HG02981 (cell line): ENCODE results near the gene FTCD.
"Not testable (repeated sequence)": the region's sequence is repeated elsewhere in the genome, so short reads cannot be mapped to it uniquely, and the experiment has no call there.

Experiments used
- ATAC-seq: cut with Tn5 transposase; IDR thresholded peaks from one replicate; pipeline ENCODE4 v1.9.1; 2021; ENCODE audit warnings: mild to moderate bottlenecking, moderate library complexity; ENCODE audit not compliant: unreplicated experiment

Gene FTCD, protein sequence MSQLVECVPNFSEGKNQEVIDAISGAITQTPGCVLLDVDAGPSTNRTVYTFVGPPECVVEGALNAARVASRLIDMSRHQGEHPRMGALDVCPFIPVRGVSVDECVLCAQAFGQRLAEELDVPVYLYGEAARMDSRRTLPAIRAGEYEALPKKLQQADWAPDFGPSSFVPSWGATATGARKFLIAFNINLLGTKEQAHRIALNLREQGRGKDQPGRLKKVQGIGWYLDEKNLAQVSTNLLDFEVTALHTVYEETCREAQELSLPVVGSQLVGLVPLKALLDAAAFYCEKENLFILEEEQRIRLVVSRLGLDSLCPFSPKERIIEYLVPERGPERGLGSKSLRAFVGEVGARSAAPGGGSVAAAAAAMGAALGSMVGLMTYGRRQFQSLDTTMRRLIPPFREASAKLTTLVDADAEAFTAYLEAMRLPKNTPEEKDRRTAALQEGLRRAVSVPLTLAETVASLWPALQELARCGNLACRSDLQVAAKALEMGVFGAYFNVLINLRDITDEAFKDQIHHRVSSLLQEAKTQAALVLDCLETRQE

DNA sequence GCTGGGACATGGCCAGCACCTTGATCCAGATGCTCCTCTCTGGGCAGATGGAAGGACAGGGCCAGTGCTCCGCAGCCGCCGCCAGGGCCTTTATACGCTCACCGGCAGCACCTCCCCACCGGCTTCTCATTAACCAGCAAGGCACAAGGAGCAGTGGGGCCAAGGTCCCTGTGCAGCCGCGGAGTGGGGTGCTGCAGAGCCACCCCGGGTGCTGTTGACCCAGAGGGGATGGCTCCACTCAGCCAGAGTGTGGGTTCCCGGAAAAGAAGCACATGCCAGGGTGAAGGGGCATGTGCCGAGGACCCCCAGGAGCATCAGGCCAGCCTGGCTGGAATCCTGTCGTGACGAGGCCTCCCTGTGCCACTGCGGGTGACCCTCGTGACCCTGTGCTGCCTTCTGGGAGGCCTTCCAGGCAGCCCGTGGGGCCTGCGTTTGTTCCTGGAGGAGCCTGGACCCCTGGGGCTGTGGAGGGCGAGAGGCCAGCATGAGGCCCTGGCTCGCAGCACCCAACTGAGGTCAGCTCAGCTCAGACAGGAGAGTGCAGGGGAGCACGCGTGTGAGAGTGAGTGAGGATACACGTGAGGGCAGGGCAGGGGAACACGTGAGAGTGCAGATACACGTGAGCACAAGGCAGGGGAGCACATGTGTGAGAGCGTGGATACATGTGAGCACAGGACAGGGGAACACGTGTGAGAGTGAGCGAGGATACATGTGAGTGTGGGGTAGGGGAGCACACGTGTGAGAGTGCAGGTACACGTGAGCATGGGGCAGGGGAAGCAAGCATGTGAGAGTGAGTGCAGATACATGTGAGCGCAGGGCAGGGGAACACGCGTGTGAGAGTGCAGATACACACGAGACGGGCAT, at the start of gene FTCD:
Gene FTCD, minus strand, starts transcription at position 66 of the 864 bp plus-strand sequence. Its CDS starts 56 bp downstream, at position 10.
- no peak for ATAC-seq

DNA sequence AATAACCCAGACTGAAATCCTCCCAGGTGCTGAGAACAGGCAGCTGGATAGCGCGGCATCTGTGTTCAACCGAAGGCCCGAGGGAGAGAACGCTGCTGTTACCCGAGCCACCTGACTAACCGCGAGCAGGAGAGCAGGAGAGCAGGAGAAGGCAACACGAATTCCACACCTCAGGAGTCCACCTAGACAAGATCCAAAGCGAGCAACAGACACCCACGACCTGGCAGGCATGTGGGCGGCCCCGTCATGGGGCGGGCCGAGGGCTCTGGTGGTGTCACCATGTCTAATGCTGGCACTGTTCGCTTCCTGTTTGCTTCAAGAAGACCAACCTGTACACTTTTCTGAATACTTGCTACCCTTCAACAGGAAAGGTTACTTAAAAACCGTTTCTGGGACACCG, 49.8 kb upstream of the FTCD start:
- no peak for ATAC-seq

DNA sequence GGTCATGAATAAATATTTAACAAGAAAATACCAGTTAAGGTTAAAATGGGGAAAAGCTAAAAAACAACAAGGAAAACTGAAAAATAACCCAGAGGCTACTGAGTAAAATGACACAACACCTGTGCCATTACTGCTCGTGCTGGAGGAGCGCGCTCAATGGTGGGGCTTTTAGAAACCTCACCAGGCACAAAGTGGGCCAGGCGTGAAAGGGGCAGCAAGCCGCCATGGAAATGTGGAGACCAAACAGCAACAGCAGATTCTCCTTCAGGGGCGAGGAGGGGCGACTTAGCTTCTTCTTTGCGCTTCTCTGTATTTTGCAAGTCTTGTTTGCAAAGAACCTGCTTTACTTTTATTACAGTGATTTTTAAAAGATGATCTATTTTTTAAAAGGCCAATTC, 47.8 kb upstream of the FTCD start:
- ATAC-seq: no peak

DNA sequence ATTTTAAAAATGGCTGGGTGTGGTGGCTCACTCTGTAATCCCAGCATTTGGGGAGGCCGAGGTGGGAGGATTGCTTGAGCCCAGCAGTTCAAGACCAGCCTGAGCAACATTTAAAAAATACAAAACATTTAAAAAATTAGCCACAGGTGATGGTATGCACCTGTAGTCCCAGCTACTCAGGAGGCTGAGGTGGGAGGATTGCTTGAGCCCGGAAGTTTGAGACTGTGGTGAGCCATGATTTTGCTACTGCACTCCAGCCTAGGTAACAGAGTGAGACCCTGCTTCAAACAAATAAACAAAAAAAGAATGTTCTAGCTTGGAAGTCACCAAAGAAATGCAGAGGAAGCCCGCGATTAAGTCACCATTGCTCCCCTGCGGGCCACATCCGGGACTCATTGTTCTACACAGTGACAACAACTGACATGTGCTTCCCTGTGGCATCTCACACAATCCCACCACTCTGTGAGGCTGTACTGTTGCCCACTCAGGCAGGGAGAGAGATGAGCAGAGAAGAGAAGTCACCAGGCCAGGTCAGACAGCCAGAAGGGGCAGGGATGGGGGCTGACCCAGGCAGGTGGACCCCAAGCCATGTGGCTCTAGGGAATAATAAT, 47.3 kb upstream of the FTCD start:
- no peak for ATAC-seq

DNA sequence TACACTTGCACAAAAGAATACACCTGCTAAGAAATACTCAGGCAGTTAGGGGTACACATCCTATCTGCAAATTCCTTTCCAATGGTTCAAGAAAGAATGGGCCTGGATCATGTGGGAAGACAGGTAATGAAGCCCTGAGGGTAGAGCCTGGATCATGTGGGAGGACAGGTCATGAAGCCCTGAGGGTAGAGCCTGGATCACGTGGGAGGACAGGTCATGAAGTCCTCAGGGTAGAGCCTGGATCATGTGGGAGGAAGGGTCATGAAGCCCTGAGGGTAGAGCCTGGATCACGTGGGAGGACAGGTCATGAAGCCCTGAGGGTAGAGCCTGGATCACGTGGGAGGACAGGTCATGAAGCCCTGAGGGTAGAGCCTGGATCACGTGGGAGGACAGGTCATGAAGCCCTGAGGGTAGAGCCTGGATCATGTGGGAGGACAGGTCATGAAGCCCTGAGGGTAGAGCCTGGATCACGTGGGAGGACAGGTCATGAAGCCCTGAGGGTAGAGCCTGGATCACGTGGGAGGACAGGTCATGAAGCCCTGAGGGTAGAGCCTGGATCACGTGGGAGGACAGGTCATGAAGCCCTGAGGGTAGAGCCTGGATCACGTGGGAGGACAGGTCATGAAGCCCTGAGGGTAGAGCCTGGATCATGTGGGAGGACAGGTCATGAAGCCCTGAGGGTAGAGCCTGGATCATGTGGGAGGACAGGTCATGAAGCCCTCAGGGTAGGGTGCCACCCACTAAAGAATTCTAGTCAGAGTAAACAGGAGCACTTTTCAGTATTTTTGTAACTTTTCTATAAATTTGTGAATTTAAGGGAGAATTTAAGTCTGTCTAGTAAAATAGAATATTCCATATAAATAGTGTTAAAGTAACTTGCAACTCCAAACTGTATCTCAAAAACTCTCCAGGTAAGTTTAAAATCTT, 45.8 kb upstream of the FTCD start:
- not testable (repeated sequence) for ATAC-seq

DNA sequence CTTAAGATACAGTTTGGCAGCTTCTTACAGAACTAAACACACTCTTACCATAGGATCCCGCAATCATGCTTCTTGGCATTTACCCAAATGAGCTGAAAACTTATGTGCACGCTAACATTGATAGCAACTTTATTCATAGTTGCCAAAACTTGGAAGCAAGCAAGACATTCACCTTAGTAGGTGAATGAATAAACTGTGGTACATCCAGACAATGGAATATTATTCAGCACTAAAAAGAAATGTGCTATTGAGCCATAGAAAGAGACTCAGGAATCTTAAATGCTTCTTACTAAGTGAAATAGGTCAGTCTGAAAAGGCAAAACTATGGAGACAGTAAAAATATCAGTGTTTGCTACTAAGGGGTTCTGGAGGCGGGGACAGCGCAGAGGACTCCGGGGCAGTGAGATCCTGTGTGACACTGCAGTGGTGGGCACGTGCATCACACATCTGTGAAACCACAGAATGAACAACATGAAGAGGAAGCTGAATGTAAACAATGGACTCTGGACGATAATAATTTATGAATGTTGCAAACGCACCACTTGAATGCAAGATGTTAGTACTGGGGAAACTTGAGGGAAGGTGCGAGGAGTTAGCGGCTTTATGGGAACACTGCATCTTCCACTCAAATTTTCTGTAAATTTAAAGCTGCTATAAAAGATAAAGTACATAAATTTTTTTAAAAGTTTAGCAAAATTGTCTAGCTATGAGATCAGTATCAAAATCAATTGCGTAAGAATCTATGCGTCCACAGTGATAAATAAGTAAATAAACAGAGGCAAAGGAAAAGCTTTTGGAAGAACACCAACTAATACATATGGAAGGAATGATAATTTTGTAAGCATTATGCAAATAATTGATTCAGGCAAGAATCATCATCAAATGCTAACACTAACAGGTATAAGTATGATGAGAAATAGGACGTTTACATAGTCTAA, 44.3 kb upstream of the FTCD start:
- no peak for ATAC-seq

DNA sequence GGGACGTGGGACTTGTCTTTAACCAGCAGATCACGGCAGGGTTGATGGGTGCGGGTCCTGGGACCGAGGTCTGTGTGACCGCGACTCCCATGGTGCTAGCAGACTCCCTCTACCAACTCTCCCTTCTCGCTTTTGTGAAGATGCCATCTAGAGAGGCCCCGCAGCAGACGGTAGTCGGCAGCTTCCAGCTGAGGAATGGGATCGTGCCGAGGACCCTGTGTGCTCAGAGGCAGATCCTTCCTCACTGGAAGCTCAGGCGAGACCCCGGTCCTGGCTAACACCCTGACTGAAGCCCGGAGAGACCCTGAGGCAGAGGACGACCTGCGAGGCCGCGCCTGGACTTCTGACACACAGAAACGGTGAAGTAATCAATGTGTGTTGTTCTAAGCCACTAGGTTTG, 41.4 kb upstream of the FTCD start:
- ATAC-seq: no peak

DNA sequence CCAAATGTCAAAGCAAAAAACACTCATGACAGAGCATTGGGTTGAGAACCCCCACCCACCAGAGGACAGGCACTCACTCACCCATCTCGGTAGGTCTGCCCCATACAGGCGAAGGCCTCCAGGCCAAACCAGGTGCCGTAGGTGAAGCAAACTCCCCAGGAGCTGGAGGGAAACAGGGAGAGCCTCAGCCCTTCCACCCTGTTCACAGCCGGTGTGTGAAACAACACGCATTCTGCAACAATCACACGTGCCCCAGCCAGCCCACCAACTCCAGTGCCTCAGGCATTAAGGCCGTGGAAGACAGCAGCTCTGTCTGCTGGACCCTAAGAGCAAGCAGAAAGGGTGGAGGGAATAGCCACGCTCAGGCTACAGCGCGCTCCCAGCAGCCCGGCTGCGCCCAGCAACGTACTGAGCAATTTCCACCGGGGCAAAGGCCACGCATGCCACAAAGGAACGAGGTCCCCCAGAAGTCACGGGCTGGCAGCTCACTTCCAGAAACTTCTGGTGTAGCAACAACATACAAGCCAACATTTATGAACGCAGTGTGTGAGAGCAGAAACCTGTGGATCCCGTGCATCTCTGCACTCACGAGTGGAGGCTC, 40.3 kb upstream of the FTCD start:
- no peak for ATAC-seq

DNA sequence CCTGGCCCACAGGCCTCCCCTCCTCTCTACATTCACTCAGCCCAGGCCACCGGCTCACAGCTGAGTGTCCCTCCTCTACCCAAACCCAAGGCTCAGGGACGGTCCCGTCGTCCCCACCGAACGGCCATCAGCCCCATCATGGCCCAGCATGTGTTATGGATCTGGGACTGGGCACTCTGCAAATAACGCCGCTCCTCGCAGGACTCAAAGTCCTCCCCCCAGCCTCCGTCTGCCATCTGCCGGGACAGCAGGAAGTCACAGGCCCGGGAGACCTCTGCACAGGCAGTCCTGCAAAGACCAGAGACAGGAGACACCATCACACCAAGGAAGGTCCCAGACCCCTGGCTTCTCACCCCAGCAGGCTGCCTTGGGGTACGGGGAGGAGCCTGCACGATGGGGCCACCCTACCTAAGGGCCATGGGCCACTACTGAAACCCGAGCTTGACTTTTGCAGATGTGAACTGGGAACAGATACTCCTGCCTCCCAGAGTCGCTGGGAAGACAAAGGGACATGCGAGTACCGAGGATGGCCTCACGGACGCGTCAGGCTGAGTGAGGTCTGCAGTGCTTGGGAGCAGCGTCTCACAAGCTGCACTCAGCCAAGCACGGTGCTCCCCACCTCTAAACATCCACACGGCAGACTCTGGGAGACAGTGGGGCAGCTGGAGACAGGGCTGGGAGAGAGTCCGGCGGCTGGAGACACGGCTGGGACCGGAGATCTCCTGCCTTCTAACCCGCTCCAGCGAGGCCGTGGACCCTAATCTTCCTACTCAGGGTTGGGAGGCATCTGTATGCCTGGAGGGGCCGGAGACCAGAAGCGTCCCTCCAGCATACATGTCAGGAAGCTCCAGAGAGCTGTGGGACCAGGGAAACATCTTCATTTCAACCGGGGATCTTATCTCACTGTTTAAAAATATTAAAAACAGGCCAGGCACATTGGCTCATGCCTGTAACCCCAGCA, 39.3 kb upstream of the FTCD start:
- no peak for ATAC-seq

DNA sequence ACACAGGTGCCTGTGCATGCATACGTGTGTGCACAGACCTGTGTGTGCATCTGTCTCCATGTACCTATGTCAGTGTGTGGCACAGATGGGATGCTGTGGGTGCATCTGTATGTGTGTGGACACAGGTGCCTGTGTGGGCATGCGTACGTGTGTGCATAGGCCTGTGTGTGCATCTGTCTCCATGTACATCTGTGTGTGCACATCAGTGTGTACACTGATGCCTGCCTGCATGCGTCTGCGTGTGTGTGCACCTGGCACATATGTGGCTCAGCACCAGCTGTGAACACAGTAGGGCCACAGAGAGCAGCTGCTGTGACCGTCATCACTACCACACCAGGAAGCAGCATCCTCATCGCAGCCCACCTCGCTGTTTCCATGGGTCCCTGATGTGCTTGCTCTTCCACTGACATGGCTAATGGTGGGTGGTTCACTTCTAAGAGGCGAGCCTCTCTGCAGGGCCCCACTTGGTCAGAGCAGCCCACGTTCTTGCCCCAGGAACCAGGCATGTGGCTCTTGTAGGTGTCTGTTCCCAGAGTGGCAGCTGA, 38.5 kb upstream of the FTCD start:
- no peak for ATAC-seq

DNA sequence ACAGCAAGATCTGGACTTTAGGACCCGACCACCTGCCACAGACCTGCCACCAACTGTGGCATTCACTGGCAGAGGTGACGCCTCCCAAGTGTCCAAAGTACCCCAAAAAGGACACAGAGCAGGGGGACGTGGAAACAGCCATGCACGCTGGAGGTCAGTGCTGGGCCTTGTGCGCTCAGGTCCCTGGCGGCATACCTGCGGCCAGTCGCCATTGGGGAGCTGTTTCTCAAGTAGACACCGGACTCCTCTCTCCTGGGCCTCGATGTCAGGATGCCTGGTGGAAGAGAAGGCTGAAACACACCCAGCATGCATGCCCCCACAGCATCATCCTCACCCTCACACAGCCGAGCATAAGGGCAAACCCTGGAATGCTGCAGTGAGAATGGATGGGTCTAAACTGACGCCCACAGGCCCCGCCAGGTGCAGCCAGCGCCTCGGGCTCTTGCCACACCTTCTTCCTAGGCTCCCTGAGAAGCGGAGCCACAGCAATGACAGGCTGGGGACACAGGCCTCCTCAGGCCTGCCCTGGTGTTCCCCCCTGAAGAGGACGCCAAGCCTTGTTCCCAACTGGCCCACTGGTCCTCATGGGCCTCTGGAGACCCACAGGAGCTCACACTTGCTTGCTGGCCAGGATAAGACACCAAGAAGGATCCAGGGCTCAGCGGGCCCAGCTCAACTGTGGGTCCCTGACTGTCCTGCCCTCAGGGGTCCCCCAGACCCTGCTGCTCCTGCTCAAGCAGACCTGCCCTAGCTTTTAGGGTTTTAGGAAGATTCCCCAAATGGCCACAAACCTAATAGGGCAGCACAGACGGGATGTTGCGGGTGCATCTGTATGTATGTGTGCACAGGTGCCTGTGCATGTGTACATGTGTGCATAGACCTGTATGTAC, 36.6 kb upstream of the FTCD start:
- no peak for ATAC-seq

DNA sequence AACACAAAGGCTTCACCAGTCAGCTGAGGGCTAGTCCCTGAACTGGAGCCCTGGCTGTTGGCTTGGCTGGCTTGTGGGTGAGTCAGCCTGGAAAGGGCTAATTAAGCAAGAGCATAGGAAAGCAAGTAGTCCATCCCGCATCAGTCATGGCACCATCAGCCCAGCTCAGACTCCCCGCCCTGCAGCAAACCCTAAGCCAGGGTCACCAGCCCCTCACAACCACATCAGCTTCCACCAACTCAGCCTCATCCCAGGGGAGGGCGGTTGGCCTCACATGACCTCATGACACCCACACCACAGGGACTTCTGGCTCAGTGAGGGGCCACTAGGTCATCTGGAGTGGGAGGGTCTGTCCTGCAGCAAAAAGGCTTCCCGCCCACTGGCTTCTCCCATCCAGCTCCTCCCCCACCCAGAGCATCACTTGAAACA, 35.9 kb upstream of the FTCD start:
- ATAC-seq: no peak

DNA sequence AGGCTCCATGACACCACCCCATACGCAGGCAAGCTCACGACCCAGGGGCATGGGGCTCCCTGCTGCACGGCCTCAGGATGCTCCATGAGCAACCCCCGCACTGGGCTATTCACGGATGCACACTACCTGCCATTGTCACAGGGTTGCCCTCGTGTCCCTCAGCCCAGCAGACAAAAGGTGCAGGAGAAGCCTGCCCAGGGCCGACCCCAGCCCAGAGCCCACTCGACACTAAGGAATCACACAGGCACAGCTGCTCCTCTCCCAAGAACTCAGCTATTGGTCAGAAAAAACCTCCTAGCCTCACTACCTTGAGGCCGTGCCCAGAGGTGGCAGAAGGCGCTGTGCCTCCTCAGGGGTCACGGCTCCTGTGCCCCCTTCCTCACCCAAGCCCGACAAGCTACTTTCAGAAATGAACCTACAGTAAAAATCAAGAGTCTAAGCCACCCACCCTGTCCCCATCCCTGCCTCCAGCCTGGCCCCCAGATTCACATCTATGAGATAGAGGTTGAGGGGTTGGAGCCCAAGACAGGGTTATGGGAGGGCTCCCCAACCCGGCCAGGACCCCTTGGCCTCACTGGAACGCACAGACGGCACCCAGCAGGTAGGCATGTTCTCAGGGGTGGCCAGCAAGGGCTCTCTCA, 35.2 kb upstream of the FTCD start:
- ATAC-seq: no peak

DNA sequence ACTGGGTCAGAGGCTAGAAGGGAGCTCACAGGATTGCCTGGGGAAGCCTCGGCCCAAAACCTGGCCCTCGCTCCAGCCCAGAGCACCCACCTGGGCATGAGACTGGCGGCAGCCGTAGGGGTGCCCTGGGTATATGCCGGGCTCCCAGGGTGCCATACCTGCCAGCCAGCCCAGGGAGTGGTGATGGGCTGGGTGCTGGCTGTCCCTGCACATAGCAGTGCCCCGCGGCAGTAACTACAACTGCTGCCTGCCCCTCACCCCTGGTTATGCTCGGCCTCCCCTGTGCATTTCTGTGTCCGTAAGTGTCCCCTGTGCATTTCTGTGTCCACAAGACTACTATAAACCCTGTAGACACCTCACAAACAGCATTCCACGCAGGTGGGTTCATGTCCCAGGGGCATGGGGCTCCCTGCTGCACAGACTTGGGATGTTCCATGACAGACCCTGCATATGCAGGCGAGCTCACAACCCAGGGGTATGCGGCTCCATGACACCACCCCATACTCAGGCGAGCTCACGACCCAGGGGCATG, 34.6 kb upstream of the FTCD start:
- no peak for ATAC-seq

DNA sequence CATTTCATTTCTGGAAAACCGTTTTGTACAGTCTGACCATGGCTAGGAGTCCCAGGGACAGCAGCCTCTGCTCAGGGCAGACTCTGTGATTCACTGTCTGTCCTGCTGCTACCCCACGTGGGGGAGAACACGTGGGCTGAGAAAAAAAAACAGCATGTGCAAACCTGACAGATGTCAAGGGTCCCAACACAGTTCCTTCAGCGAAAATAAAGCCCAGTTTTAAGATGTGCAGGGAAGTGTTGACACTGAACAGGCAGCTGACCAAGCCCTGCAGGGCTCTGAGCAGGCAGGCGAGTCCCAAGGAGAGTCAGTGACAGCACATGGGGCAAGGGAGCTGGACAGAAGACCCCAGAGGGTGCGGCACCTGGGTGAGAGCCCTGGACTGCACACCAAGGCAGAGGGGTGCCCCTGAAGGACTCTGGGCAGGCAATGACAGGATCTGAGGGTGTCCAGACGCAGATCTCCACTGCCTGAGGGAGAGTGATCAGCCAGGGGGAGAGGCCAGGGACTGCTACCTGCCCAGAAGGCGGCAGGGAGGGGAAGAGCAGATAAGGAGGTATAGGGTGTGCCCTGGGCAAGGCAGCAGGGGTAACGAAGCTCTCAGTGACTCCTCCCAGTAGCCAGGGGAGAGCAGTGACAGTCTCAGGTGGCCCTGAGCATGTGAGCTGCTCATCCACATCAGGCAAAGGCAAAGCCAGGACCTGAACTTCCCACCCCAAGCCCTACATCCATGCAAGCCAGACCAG, 34.0 kb upstream of the FTCD start:
- ATAC-seq: no peak
